Heart right ventricle (tissue), 16 donors: Measurements from ENCODE around the gene FGR. TPM values are rescaled to one million over a fixed set of nuclear protein-coding genes. Genes with fewer than 3 reads are reported as not detected.
"Not testable (repeated sequence)": the region's sequence is repeated elsewhere in the genome, so short reads cannot be mapped to it uniquely, and the experiment has no call there.

ENCODE experiments used
- ATAC-seq, 8 donors: fragments of 200-7000 bp; cut with Tn5 transposase; one replicate each; pipeline ENCODE4 v1.9.1; 2020; ENCODE audit warnings: mild to moderate bottlenecking in 8 of 8, moderate library complexity in 8 of 8, moderate number of reproducible peaks in 1 of 8
- DNase-seq, 2 donors: peaks; one replicate each; pipeline ENCODE4 v3.0.0-alpha.2; 2020
- H3K27ac ChIP-seq, 10 donors: fragments of 200-600 bp; sonication (generic) in 2 of 10; one replicate each; pipeline versions ENCODE4 v1.5.0 to v1.8.0; 2020 to 2022; ENCODE audit warnings: mild to moderate bottlenecking in 3 of 10
- H3K27me3 ChIP-seq, 7 donors: fragments of 200-600 bp; one replicate each; pipeline ENCODE4 v1.8.0; 2021 to 2022; ENCODE audit warnings: mild to moderate bottlenecking in 2 of 7
- H3K36me3 ChIP-seq, 9 donors: fragments of 200-600 bp; sonication (generic) in 1 of 9; one replicate each; pipeline versions ENCODE4 v1.5.0 to v1.8.0; 2020 to 2022; ENCODE audit warnings: mild to moderate bottlenecking in 2 of 9
- H3K4me1 ChIP-seq, 9 donors: fragments of 200-600 bp; sonication (generic) in 1 of 9; one replicate each; pipeline versions ENCODE4 v1.5.0 to v1.8.0; 2020 to 2022; ENCODE audit warnings: mild to moderate bottlenecking in 4 of 9
- H3K4me3 ChIP-seq, 10 donors: fragments of 200-600 bp; sonication (generic) in 2 of 10; one replicate each; pipeline versions ENCODE4 v1.5.0 to v1.8.0; 2020 to 2022; ENCODE audit warnings: mild to moderate bottlenecking in 7 of 10, moderate library complexity in 2 of 10
- H3K9me3 ChIP-seq, 11 donors: fragments of 200-600 bp in 10 of 11; sonication (generic) in 2 of 11; one replicate each; pipeline versions ENCODE4 v1.5.0 to v1.8.0; 2013 to 2022; ENCODE audit warnings: mild to moderate bottlenecking in 2 of 11, control low read depth in 1 of 11, moderate library complexity in 1 of 11
- WGBS, 2 donors: extraction: QIAGEN DNeasy Blood & Tissue Kit; methylation state at CpG; one replicate each; pipeline ENCODE4 v1.1.7; 2013; ENCODE audit warnings: inconsistent platforms in 1 of 2; 5-methylcytosine and 5-hydroxymethylcytosine counted together
- intact Hi-C, 10 donors: fragments of 100-400 bp; cut with DNase I; formaldehyde crosslinking; loops; one replicate each; pipeline versions ENCODE4 v1.11.1 to v1.14.2; 2022
- polyA plus RNA-seq, 2 donors: library from polyadenylated mRNA; stranded (reverse); fragments of 200-250 nt; gene quantifications; one replicate each; pipeline ENCODE4 v1.2.3, GENCODE V29; 2013
- total RNA-seq, 10 donors: library from RNA; stranded (reverse); fragmentation: NEBNext Ultra II Directional in 3 of 10; extraction: Animal tissue kit (Norgen Biotek cat#: 25700) in 3 of 10; gene quantifications; one replicate each; pipeline versions ENCODE4 v1.2.1 to v1.2.4, GENCODE V29; 2021 to 2023
- TF ChIP-seq, protein P1 (sequence below), 9 donors: fragments of 200-600 bp; sonication (generic) in 2 of 9; IDR thresholded peaks; one replicate each; pipeline versions ENCODE4 v1.5.0 to v1.8.0; 2021 to 2022; ENCODE audit warnings: antibody characterized with exemption in 9 of 9, mild to moderate bottlenecking in 5 of 9, moderate library complexity in 1 of 9
- donor health status: Arrhythmogenic right ventricular cardiomyopathy.
- donor health status: ischemic (EF 13 %, LVEDD 7.1; RV severe dilation, severe dysfunction).
- donor health status: healthy with polysubstance abuse.
- donor health status: DM: no; HTN: yes; CAD: no.
- donor health status: DM: no; HTN: no; CAD: no.
- donor health status: ischemic (EF 25% LVEDD 6.9; RV normal size, moderate dysfunction).
- donor health status: ischemic (EF 25% LVEDD 5.7; RV mildly dilated, moderate dysfunction).
- donor health status: healthy.
- donor health status: DM: yes; HTN: yes; CAD: no.
- donor health status: Ischemic cardiomyopathy.
- donor health status: ischemic (EF 35%, LVEDD 5.7; RV mildly dilated, moderate dysfunction).
- donor health status: nonischemic (EF 11% LVEDD 7.7; RV severe dilation, severe dysfunction).
- donor health status: DM: yes; HTN: yes; CAD: no.
- donor health status: PGD.
- donor health status: ischemic (EF 29% LVEDD 5.4; RV normal size, mild dysfunction).
- donor health status: nonischemic (EF 23%, LVEDD 6.1; RV moderate dilation, normal function).

FGR gene
- total and polyA plus RNA-seq, 12 donors, result 1.4 to 11.0 (median 3.2) TPM

- ATAC-seq (no peak), DNase-seq (no peak)
- H3K9me3 ChIP-seq, result no peaks in the 10 kb centered on the region
- peaks cover 0 to 5% (median 0%) of the 10 kb centered on the region in 7 donors for H3K27me3 ChIP-seq
- peak overlapping the region in 8 of 10 donors; percentile 49 to 93 (median 67) for H3K27ac ChIP-seq
- no peak overlapping the region for H3K4me3 ChIP-seq
- TF ChIP-seq, protein P1, sequence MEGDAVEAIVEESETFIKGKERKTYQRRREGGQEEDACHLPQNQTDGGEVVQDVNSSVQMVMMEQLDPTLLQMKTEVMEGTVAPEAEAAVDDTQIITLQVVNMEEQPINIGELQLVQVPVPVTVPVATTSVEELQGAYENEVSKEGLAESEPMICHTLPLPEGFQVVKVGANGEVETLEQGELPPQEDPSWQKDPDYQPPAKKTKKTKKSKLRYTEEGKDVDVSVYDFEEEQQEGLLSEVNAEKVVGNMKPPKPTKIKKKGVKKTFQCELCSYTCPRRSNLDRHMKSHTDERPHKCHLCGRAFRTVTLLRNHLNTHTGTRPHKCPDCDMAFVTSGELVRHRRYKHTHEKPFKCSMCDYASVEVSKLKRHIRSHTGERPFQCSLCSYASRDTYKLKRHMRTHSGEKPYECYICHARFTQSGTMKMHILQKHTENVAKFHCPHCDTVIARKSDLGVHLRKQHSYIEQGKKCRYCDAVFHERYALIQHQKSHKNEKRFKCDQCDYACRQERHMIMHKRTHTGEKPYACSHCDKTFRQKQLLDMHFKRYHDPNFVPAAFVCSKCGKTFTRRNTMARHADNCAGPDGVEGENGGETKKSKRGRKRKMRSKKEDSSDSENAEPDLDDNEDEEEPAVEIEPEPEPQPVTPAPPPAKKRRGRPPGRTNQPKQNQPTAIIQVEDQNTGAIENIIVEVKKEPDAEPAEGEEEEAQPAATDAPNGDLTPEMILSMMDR (IDR thresholded peaks at IDR 0.05), result no peak
- H3K4me1 ChIP-seq, result peaks cover 18 to 98% (median 53%) of the 10 kb centered on the region in 9 donors
- intact Hi-C loops, result no loop called here
- 17 to 25% methylated on average over 3 of the region's 3 CpGs for WGBS, 2 donors
- peaks cover 0 to 10% (median 0%) of the 10 kb centered on the region in 9 donors for H3K36me3 ChIP-seq
Observed at GRCh38 chr1:27628712-27629111, 6.3 kb downstream of the FGR start.

DNA sequence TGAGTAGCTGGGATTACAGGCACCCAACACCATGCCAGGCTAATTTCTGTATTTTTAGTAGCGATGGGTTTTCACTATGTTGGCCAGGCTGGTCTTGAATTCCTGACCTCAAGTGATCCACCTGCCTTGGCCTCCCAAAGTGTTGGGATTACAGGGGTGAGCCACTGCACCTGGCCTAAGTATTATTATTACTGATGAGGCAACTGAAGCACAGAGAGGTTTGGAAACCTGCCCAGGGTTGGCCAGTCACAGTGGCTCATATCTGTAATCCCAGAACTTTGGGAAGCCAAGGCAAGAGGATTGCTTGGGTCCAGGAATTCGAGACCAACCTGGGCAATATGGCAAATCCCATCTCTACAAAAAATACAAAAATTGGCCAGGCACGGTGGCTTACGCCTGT lies 7.3 kb downstream of the FGR start:
- H3K9me3 ChIP-seq, H3K4me3 ChIP-seq, ATAC-seq, intact Hi-C loops, DNase-seq, H3K27me3 ChIP-seq: not testable (repeated sequence)
- peak overlapping the region in 1 of 10 donors; percentile 5 for H3K27ac ChIP-seq
- H3K36me3 ChIP-seq, result peaks cover 0 to 18% (median 0%) of the 10 kb centered on the region in 9 donors
- peaks cover 16 to 98% (median 43%) of the 10 kb centered on the region in 9 donors for H3K4me1 ChIP-seq
- WGBS, 2 donors, result 95 to 100% methylated on average over 4 of the region's 4 CpGs

DNA sequence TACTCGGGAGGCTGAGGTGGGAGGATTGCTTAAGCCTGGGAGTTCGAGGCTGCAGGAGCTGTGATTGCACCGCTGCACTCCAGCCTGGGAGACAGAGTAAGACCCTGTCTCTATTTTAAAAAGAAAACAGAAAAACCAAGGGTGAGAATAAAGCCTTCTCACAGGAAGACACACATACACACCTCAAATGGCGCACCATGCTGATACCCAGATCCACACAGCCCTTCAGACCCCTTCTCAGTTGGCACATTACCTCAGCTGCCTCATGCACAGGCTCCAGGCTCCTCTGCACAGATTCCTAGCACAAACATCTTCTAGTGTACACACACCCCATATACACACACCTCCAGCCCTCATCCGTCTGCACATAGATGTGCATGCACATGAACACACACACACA lies 7.9 kb downstream of the FGR start:
- H3K27me3 ChIP-seq, result no peaks in the 10 kb centered on the region
- peak overlapping the region in 1 of 10 donors; percentile 80 for H3K27ac ChIP-seq
- TF ChIP-seq, protein P1 (IDR thresholded peaks at IDR 0.05), result no peak
- peaks cover 0 to 18% (median 0%) of the 10 kb centered on the region in 9 donors for H3K36me3 ChIP-seq
- 94 to 98% methylated on average over 5 of the region's 5 CpGs for WGBS, 2 donors
- peaks cover 16 to 97% (median 36%) of the 10 kb centered on the region in 9 donors for H3K4me1 ChIP-seq
- H3K9me3 ChIP-seq, result no peaks in the 10 kb centered on the region
- intact Hi-C loops, result no loop called here
- ATAC-seq, result no peak
- H3K4me3 ChIP-seq, result no peak overlapping the region
- DNase-seq, result no peak

DNA sequence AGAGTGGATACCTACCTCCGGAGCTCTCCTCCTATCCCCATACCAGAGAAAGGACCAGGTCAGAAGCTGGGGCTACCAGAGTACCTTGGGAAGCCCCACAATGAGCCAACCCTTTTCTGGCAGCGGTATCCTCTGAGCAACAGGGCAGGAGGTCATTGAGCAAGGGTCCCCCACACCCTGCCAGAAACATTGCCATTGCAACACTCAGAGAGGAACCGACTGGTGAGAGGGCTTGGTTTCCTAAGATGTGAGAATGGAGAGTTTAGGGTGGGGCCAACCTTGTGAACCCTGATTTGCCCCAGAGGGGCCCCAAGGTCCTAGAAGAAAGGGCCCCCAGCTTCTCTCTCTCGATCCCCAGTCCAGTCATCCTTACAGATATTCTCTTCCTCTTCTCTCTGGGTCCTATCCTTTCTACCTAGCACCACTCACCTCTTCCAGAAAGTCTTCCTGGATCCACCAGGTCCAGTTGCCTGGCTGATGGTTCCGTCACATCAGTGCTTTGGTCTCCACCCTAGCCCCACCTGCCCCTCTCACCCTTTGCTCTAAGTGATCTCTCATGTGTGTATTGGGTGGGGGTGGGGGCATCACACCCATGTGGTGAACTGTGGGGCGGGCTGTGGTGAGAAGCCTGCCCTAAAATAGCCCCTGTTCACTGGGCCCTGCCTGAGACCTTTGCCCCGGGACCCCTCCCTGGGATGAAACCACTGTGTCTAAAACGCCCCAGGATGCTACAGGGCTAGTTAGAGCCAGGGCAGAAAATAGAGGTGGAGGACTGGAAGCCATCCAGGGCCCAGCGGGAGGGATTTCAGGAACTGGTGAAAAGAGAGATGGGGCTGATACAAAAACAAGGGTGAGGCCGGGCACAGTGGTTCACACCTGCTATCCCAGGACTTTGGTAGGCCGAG lies 8.7 kb downstream of the FGR start:
- TF ChIP-seq, protein P1 (IDR thresholded peaks at IDR 0.05), result no peak
- Histone ChIP-seq H3K4me3 (peak overlapping the region in 1 of 10 donors; percentile 40), H3K36me3 (peaks cover 0 to 18% (median 0%) of the 10 kb centered on the region in 9 donors), H3K4me1 (peaks cover 11 to 97% (median 29%) of the 10 kb centered on the region in 9 donors), H3K9me3 (no peaks in the 10 kb centered on the region), H3K27me3 (no peaks in the 10 kb centered on the region), H3K27ac (peak overlapping the region in 3 of 10 donors; percentile 2 to 80 (median 40))
- intact Hi-C loops, result no loop called here
- WGBS, 2 donors, result 90% methylated on average over 11 of the region's 11 CpGs
- peak in 3 of 8 donors; percentile 21 to 42 (median 32) for ATAC-seq
- DNase-seq, result no peak
